Esophagus squamous epithelium (tissue), 5 donors: ENCODE data around the gene ADISSP. TPM values are rescaled to one million over a fixed set of nuclear protein-coding genes. Genes with fewer than 3 reads are reported as not detected.

Experiments used
- DNase-seq: peaks from one replicate; lab custom pipeline; 2025; lab: John Stamatoyannopoulos, UW
- H3K27ac ChIP-seq, 4 donors: fragments of 200-600 bp; sonication (generic); one replicate each; pipeline ENCODE4 v1.5.1; 2016 to 2019; ENCODE audit warnings: mild to moderate bottlenecking in 1 of 4
- H3K27me3 ChIP-seq, 4 donors: fragments of 200-600 bp; sonication (generic); 1 replicate in 3 of 4; 2 replicates in 1 of 4; pipeline versions ENCODE4 v1.5.1 to v1.6.0; 2017 to 2021; ENCODE audit warnings: antibody characterized with exemption in 1 of 4
- H3K36me3 ChIP-seq, 3 donors: fragments of 200-600 bp; sonication (generic); one replicate each; pipeline ENCODE4 v1.5.1; 2016 to 2019
- H3K4me1 ChIP-seq, 3 donors: fragments of 200-600 bp; sonication (generic); one replicate each; pipeline ENCODE4 v1.5.1; 2017 to 2019
- H3K4me3 ChIP-seq, 4 donors: fragments of 200-600 bp; sonication (generic); 1 replicate in 3 of 4; 2 replicates in 1 of 4; pipeline ENCODE4 v1.5.1; 2016 to 2019; ENCODE audit warnings: mild to moderate bottlenecking in 2 of 4, moderate library complexity in 1 of 4
- H3K9me3 ChIP-seq, 3 donors: fragments of 200-600 bp; sonication (generic); one replicate each; pipeline ENCODE4 v1.5.1; 2016 to 2019
- POLR2A ChIP-seq, 4 donors: fragments of 450-650 bp; IDR thresholded peaks; one replicate each; pipeline ENCODE4 v1.6.1; 2017; ENCODE audit warnings: antibody characterized with exemption in 4 of 4, mild to moderate bottlenecking in 4 of 4, moderate library complexity in 3 of 4
- WGBS, 2 donors: methylation state at CpG; one replicate each; pipeline ENCODE4 v1.1.5; 2018; 5-methylcytosine and 5-hydroxymethylcytosine counted together
- intact Hi-C: fragments of 100-400 bp; cut with DNase I; formaldehyde crosslinking; loops from one replicate; pipeline ENCODE4 v1.15.0; 2022
- total RNA-seq, 4 donors: library from RNA; depleted of rRNA; stranded (reverse); fragments of >200 nt; gene quantifications; one replicate each; pipeline ENCODE4 v1.1.0, GENCODE V29; 2016
- TF ChIP-seq, protein P1 (sequence below), 6 experiments: fragments of 450-650 bp in 4 of 6; fragments of 200-600 bp in 2 of 6; sonication (generic) in 2 of 6; IDR thresholded peaks; one replicate each; pipeline ENCODE4 v1.5.1; 2016 to 2019; ENCODE audit warnings: antibody characterized with exemption in 6 of 6, mild to moderate bottlenecking in 4 of 6, moderate library complexity in 4 of 6
- donor health status: DM: yes; HTN: yes; CAD: no.

Gene ADISSP
- total RNA-seq, 4 donors from 2014 or later: 13.5 to 24.7 (median 19.8) TPM

- Histone ChIP-seq H3K36me3 (peaks cover 0 to 55% (median 3%) of the 10 kb centered on the region in 3 donors), H3K27ac (peak overlapping the region in 2 of 4 donors; percentile 22 to 44), H3K4me3 (peak overlapping the region; percentile 33 to 64 (median 44)), H3K9me3 (no peaks in the 10 kb centered on the region), H3K27me3 (peaks cover 0 to 42% (median 0%) of the 10 kb centered on the region in 4 donors), H3K4me1 (peaks cover 4 to 34% (median 8%) of the 10 kb centered on the region in 3 donors)
- no peak for TF ChIP-seq POLR2A (IDR thresholded peaks at IDR 0.05)
- TF ChIP-seq, protein P1, sequence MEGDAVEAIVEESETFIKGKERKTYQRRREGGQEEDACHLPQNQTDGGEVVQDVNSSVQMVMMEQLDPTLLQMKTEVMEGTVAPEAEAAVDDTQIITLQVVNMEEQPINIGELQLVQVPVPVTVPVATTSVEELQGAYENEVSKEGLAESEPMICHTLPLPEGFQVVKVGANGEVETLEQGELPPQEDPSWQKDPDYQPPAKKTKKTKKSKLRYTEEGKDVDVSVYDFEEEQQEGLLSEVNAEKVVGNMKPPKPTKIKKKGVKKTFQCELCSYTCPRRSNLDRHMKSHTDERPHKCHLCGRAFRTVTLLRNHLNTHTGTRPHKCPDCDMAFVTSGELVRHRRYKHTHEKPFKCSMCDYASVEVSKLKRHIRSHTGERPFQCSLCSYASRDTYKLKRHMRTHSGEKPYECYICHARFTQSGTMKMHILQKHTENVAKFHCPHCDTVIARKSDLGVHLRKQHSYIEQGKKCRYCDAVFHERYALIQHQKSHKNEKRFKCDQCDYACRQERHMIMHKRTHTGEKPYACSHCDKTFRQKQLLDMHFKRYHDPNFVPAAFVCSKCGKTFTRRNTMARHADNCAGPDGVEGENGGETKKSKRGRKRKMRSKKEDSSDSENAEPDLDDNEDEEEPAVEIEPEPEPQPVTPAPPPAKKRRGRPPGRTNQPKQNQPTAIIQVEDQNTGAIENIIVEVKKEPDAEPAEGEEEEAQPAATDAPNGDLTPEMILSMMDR (IDR thresholded peaks at IDR 0.05): no peak
- DNase-seq: no peak
- WGBS, 2 donors: 31 to 33% methylated on average over 8 to 13 of the region's 13 CpGs
- intact Hi-C loops: no loop called here
Observed at GRCh38 chr20:3752386-3752759, 15.2 kb downstream of the ADISSP start.

- Histone ChIP-seq H3K36me3 (peaks cover 0 to 58% (median 3%) of the 10 kb centered on the region in 3 donors), H3K4me1 (peaks cover 4 to 34% (median 8%) of the 10 kb centered on the region in 3 donors), H3K27me3 (peaks cover 0 to 44% (median 0%) of the 10 kb centered on the region in 4 donors), H3K4me3 (peak overlapping the region; percentile 33 to 64 (median 44)), H3K9me3 (no peaks in the 10 kb centered on the region), H3K27ac (peak overlapping the region in 2 of 4 donors; percentile 22 to 44)
- 20 to 89% methylated on average over 1 to 19 of the region's 95 CpGs for WGBS, 2 donors
- intact Hi-C loops: no loop called here
- DNase-seq: no peak
- TF ChIP-seq, protein P1 (IDR thresholded peaks at IDR 0.05): no peak
- no peak for TF ChIP-seq POLR2A (IDR thresholded peaks at IDR 0.05)
Observed at GRCh38 chr20:3751675-3752385, 15.7 kb downstream of the ADISSP start.

- Histone ChIP-seq H3K27ac (no peak overlapping the region), H3K36me3 (peaks cover 0 to 55% (median 1%) of the 10 kb centered on the region in 3 donors), H3K9me3 (no peaks in the 10 kb centered on the region), H3K4me1 (peaks cover 4 to 34% (median 8%) of the 10 kb centered on the region in 3 donors), H3K27me3 (peaks cover 0 to 44% (median 0%) of the 10 kb centered on the region in 4 donors), H3K4me3 (peak overlapping the region; percentile 33 to 64 (median 44))
- intact Hi-C loops: no loop called here
- TF ChIP-seq, protein P1 (IDR thresholded peaks at IDR 0.05): no peak
- no peak for TF ChIP-seq POLR2A (IDR thresholded peaks at IDR 0.05)
- 72 to 80% methylated on average over 7 to 24 of the region's 31 CpGs for WGBS, 2 donors
- DNase-seq: no peak
Observed at GRCh38 chr20:3751305-3751674, 16.3 kb downstream of the ADISSP start.

- Histone ChIP-seq H3K9me3 (no peaks in the 10 kb centered on the region), H3K4me3 (peak overlapping the region in 2 of 4 donors; percentile 15 to 31), H3K27ac (no peak overlapping the region), H3K27me3 (peaks cover 0 to 55% (median 0%) of the 10 kb centered on the region in 4 donors), H3K4me1 (peaks cover 4 to 42% (median 9%) of the 10 kb centered on the region in 3 donors), H3K36me3 (peaks cover 0 to 41% (median 0%) of the 10 kb centered on the region in 3 donors)
- TF ChIP-seq POLR2A (IDR thresholded peaks at IDR 0.05): no peak
- TF ChIP-seq, protein P1 (IDR thresholded peaks at IDR 0.05): peak; percentile 30 to 75 (median 59)
- intact Hi-C loops: no loop called here
- DNase-seq: no peak
- WGBS, 2 donors: 27 to 41% methylated on average over 3 to 13 of the region's 72 CpGs
Observed at GRCh38 chr20:3749689-3750531, 17.6 kb downstream of the ADISSP start.
